Activated naive CD4-positive, alpha-beta T cell treated with Interleukin-2 at 50 U/mL for 16 hours (primary cell): ENCODE measurements around the gene CPA4.

Experiments
- DNase-seq: peaks from one replicate; pipeline ENCODE4 v3.0.0-alpha.2; 2020

The CPA4 gene

DNA sequence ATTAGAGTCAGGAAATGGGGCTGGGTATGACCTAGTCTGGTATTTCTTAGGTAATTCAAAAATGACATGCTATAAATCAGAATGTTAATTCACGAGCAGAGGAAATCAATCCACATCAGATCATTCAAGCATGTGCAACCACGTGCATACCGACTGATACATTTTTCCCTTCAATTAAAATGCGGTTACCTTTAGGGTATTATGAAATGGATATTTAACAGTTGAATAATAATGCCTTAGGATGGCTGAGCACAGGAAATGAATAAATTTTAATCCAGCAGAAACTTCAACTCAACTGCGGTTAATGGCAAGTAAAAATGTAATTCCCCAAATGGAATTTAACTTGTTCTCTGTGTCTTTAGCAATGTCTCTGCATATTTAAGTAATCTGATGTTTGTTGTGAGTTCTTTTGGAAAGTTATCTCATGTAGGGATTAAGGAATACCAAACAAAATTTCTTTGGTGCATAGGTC, 17.1 kb upstream of the CPA4 start:
- no peak for DNase-seq

DNA sequence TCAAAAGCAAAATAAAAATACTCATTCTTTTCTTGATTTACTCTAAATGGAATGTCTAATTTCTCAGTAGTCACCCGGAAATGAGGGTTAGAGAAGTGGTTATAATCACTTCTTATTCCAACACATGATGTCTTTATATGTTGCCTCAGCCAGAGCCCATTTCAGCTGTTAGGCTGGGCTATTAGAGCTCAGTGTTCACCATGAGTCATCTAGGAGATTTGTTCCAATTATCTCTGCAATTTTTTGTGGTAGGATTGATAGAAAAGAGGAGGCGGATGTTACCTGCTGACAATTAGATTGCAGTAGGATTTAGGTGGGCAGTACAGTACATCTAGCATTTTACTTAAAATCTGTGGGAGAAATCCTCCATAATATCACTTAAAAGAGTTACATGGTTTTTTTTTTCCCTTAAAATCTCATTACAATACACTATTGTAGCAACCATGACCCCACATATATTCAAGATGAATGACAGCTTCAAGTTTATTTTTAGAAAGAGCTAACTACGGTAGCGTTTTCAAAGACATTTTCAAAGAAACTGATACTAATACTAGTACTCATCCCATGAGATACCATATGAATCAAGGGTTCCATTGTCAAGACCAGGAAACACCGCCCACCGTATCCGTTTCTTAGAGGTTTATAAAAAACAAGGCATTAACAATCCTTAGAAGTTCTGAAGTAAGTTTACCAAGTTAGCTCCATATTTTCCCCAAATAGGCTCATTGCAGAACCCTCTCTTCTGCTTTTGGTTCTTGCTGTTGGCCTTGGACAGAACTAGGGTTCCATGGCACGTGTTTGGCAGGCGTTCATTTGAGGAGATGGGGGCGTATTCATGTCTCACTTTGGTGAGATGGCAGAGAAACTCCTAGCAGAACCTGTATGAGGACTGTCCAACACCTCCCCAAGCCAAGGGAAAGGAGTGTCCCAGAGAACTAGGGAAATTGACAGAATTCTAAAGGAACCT, 15.9 kb upstream of the CPA4 start:
- DNase-seq: peak; percentile 48

DNA sequence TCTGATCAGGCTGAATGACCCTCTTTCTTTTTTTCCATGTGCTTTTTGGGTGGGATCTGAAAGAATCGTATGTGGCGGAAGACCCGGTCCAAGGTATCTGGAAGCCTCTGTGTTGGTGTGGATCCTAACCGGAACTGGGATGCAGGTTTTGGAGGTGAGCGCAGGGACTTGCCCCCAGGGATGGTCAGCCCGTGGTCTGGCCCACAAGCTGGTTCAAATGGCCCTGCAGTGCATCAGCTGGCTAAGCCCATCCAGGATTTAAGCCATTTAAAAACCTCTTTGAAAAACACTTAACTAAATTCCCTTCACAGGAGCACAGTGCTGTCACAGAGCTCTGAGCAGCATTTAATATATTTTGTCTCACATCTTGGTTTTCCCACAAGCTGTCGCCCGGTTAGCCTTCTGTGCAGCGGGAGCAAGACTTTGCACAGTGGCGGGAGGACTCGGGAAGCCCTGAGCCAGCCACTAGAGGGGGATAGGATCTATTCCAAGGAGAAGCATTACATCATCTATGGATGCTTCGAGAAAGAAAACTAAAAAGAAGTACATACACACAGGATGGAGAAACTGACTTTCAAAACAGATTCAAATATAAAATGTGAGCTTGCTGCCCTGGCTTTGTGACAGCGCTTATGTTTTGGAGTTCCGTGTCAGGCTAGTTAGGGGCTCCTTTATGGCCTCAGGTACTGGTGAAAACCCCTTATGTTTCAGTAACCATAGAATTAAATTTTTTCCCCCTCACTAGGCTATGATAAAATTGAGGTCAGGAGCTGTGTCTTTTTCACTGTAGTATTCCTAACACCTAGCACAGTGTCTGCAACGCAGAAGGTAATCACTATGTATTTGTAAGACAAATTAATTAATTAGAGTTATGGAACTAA, 15.0 kb upstream of the CPA4 start:
- DNase-seq: no peak

DNA sequence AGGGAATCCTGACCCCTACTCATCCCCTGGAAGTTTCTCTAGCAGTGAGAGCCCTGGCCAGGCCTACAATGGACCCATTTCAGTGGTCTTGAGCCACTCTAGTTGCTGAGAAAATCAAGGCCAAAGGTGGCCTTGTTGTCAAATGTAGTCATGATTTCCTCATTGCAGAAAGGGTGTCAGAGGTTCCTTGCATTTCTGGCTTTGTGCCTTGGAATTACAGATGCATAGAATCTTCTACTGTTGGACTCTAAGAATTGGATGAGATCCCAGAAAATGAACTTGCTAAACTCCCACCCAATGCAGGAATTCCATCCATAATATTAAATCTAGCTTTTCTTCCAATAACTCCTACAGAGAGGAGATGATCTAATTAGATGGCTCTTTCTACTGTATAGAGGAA, 14.1 kb upstream of the CPA4 start:
- DNase-seq: no peak

DNA sequence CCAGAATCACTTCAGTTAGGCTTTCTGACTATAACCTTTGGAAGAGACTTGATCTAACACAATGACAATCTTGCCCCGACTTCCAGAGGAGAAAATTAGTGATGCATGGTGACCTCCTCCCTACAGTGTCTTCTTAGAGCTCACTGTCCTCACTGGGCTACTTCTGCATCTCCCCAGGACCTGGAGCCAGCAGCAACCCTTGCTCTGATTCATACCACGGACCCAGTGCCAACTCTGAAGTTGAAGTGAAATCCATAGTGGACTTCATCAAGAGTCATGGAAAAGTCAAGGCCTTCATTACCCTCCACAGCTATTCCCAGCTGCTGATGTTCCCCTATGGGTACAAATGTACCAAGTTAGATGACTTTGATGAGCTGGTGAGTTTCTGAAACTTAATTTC, 13.7 kb upstream of the CPA4 start:
- no peak for DNase-seq

DNA sequence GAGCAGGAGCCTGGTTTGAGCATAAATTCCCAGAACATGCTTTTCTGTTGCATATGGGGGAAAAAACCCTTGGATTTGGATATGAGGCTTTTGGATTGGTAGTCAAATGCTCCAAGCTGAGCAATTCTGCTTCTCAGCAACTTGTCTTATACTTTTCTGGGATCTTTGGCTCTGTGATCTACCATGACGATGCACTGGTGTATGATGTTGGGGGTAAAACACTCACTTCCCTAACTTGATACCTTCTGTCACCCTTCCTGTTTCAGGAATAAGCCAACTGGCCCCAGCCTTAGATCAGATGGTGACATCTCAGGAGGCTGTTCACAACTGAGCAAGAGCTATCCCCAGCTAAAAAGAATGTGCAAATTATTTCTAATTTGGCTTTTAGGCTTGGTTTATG, 13.1 kb upstream of the CPA4 start:
- DNase-seq: no peak

DNA sequence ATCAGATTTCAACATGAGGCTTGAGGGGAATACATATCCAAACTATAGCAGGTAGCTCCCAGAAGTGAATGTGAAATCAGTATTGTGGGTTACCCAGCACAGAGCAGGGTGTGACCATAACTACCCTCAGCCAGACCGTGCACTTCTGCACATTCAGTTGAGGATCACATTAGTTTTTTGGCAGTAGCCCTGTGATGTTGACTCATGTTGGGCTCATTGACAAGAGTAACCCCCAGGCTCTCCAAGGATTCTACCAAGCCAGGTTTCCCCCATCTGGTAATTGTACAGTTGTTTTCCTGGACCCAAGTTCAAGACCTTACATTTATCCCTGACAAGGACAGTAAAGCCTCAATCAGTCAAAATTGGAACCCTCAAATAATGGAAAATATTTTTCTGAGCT, 11.7 kb upstream of the CPA4 start:
- DNase-seq: no peak

DNA sequence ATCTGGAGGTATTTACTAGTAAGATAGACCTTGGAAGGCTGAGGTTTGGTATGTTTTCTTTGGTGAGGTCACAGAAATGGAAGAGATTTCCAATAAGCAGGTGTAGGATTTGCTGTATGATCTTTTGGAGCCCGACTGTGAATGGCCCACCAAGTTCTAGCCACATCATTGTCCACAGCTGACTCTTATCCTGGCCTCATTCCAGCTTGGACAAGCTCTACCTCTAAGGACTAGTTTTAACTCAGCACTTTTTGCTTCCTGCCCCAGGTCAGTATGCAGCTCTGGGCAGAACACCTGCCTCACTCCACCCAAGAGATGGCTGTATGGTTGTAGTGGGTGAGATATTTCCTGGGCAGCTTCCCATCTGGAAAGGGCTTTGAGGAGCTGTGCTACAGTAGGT, 6.1 kb upstream of the CPA4 start:
- DNase-seq: no peak

DNA sequence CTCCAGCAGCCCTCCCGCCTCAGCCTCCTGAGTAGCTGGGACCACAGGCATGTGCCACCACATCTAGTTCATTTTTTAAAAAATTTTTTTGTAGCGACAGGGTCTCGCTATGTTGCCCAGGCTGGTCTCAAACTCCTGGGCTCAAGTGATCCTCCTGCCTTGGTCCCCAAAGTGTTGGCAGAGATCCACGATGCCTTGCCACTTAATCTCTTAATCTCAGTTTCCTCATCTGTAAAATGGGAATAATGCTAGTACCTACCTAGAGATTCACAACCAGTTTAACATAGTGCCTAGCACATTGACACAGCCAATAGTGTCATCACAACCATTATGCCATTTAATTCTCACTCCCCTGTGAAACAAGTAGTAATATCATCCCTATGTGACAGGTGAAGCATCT, 4.8 kb upstream of the CPA4 start:
- no peak for DNase-seq

DNA sequence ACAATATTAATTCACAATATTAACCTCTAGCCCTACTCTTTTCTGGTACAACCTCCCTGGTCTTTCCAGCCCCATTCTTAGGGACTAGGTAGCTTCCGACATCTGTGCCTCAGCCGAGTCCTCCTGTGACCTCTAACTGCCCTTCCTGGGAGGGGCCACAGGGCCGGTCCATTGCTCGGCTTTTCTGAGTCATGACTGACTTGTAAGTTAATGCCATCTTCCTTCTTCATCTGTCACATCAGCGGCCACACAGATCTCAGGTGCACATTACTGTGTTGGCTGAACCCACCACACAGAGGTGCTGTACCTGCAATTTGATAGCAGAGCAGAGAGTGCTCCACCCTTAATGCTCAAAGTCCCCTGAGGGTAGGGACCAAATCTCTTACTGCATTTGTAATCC, 4.1 kb upstream of the CPA4 start:
- no peak for DNase-seq

DNA sequence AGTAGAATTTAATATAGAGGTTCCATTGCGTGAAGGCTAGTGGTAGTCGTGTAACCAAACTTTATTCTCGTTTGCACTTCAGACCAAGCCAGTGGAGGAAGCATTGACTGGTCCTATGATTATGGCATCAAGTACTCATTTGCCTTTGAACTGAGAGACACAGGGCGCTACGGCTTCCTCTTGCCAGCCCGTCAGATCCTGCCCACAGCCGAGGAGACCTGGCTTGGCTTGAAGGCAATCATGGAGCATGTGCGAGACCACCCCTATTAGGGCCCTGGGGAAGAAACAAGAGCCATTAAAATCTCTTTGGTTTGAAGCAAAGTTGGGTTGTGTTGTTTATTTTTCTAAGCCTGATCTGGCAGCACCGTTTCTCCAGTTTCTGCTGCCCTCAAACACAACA, 3.5 kb upstream of the CPA4 start:
- no peak for DNase-seq

DNA sequence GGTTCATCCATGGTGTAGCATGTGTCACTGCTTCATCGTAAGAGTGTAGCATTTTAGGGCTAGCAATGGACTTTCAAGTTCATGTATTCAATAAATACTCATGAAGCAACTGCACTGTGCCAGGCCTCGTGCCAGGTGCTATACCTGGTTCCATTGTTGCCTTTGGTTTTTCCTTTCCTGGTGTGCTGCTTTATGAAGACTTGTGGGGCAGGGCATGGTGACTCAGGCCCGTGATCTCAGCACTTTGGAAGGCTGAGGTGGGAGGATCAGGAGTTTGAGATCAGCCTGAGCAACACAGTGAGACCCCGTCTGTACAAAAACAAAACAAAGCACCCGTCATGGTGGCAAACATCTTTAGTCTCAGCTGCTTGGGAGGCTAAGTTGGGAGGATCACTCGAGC, 2.2 kb upstream of the CPA4 start:
- no peak for DNase-seq

DNA sequence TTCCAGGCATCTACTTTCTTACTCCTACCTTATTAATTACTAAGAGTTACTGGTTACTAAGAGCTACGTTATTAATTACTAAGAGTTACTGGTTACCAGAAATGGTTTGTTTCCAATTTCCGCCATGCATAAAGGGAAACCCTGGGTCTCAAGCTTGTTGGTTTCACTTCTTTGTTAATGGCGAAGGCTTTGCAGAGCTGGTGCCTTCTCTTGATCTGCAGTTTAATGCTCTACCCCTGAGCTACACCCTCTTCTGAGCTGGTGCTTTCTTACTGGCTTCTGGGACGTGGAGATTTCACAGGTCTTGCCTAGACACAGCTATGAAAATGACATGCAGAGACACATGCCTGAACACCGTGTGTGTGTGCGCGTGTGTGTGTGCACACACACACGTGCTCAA, 560 bp downstream of the CPA4 start:
- DNase-seq: no peak

DNA sequence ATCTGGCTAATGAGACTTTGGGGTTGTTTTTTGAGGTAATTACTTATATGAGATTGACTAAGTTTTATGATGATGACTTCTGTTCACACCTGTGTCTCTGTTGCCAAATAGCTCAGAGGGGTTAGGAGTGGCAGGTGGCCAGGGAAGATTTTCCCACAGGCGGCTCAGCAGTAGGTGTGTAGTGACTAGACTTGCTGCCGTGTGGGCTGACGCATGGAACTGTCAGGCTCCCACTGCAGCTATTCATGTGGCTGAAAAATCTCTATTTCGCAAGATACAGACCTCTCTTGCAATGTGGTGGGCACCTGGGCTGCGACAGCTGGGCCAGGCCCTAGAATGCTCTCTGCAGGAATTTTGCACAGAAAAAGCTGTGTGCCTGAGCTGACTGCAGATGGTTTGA, 1.4 kb downstream of the CPA4 start:
- DNase-seq: no peak

DNA sequence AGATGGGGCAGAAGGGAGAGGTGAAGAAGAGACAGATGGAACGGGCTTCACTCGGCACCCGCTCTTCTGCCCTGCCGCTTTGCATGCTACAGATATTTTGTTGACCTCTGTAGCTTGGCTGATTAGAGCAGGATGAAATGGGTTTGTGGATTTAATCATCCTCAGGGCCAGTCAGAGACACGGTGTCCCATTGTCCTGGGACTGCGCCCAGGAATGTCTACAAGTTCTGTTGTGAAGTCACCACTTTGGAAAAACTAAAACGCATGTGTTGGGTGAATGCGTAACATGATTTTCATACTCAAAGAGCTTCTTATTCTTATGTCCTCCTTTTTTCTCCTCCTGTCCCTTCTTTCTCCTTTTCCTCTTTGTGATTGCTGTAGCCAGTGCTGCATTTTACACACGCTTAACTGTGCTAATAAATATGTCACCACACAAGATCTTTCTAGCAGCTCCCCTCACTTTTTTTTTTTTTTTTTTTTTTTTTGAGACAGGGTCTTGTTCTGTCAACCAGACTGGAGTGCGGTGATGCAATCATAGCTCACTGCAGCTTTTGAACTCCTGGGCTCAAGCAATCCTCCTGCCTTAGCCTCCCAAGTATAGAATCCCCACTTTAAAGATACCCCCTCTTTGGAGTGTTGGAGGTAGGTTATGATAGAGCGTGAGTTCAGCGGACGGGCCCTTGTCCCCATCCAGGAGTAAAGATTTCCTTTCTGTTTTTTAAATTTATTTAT, 3.4 kb downstream of the CPA4 start:
- no peak for DNase-seq

DNA sequence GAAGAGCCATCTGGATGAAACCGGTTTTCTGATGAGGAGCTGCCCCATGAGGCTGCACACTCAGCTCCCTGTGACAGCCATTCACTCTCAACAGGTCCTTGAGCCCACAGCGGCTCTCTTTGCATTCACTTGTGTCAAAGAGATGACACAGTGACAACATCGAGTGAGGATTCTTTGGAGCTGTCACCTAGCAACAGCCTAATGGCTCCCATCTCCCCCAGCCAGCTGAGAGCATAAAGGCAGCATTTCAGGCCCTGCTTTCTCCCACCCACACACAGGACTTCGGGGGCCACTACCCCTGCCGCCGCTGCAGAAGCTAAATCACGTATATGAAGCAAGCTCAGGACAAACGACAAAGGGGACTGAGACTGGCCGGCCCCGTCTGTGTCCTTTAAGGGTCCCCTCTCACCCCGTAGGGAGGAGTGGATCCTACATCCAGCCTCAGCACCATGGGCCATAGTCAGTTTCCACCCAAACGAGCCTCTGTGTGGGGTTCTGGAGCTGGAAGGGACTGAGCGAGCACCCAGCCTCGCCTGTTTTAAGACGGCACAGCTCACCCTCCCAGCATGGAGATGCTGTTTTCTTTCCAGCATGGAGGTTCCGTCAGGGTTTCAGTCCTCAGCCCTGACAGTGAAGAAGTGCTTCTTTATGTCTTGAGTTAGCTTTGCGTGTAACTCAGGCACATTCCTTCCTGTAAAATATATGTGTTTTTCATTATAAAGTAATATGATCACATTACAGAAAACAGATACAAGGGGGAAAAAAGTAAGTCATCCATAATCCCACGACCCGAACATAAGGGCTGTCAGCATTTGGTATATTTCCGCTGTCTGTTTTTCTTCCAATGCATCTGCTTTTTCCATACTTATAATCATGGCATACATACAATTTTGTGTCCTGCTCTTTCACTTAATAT, 4.9 kb downstream of the CPA4 start:
- DNase-seq: no peak

DNA sequence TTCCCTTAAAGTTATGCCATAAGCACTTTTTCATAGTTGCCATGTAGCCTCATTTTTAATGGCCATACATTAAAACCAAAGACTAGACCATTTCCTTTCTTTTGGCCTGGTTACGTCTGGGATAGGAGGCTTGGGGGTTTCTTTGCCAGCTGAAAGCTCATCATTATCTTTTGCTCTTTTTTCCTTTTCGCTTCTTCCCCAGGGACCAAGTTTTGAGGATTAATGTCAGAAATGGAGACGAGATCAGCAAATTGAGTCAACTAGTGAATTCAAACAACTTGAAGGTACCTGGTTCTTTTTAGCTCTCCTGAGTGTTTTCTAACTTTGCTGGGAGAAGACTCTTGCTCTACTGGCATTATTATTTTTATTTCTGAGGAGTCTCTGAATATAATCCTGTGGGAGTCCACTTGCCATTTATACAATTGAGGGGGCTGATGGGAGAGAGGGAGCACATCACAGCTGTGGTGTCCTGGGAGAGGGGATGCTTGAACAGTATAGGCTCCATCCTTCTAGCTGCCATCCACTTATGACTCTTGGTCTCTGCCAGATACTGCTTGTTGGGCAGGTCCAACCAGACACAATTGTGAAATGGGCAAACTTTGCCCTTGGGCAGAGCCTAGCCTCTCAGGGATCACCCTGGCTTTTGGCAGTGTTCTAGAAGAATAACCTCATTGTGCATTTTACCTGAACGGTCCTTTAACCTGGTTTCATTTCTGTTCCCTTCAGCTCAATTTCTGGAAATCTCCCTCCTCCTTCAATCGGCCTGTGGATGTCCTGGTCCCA, 5.8 kb downstream of the CPA4 start:
- DNase-seq: no peak

DNA sequence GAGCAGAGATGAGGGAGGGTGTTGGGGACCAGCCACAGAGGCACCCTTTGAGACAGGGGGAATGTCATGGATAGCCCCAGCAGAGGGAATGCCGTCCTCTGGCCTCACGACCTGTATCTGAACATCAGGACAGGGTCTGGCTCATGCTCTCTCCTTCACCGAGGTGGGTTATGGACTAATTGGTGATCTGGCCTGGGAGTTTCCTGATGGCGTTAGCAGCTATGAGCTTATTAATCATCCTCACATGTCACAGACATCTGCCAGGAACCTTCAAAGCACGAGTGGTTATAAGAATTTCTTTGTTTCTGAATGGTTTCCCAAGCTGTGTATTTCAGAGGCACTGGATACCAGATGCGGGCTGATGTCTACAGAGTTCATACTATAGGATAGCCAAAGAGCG, 6.9 kb downstream of the CPA4 start:
- DNase-seq: no peak

DNA sequence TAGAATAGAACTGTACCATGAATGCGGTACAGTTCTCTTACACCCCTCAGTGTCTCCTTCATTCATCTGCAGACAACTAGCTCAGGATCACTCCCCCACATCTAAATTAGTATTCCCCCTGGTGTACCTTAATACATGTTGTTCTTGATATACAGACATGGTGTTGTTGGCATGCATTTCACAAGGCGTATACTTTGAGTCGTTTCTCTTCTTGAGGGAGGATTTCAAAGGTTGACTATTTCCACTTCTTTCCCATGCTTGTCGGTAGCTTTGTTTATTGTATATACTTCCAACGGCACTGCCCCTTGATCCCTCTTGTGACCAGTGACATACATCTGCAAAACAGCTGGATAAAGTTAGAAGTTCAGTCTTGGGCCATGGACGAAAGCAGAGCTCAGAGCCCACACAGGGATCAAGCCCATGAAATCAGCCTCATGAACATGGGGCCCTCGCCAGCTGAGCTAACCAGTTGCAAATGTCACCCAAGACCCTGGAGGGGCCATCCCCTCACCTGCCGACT, 8.6 kb downstream of the CPA4 start:
- no peak for DNase-seq

DNA sequence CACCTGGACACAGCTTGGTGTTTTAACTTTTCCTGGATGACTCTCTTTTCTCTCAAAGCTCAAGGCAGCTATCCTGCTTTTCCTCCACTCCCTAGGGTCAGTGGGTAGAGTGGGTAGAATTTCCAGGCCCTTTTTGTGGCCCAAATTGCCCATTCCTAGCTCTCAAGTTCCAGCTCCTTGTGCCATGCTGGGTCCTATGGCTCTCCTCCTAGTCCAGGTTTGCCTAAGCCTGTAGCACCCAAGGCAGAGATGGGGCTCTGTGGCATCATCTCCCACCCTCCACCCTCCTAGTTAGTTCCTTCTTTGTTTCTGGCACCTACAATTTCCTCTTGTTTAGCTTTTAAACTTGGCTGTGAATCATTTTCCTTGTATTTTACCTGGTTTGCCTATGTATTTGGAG, 9.7 kb downstream of the CPA4 start:
- DNase-seq: no peak

DNA sequence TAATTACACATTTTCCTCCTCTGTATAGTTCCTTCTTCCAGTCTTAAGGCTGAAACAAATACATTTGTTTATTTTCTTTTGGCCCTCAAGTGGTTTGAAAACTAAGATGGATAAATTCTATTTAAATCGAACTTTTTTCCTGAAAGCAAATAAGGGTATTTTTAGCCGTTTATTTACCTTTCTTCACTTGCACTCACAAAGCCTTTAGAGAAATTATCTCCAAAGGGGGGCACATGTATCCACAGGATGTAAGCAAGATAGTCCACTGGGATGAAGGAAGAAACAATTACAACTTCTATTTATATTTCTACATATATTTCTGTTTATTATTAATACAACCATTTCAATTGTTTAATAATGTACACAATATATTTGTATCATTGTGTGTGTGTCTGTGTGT, 10.2 kb downstream of the CPA4 start:
- DNase-seq: no peak
